ENCODE measurements around the gene QSOX2.

DNA sequence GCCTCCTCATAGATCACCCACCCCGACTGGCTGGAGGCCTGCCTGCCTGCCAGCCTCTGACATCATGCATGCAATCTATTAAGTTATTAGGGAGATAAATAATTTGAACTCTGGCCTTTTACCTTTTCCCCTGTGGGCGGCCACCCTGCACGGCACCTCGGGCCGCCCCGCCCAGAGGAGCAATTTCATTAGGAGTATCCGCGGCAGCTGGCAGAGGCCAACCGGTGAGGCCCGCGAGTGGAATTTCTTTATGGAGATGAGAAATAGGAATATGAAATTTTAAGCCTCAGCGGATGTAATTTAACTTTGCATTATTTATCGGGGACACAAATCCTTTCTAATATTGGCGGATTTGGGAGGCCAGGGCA lies 63.2 kb downstream of the QSOX2 start:
- TF ChIP-seq, protein P1, sequence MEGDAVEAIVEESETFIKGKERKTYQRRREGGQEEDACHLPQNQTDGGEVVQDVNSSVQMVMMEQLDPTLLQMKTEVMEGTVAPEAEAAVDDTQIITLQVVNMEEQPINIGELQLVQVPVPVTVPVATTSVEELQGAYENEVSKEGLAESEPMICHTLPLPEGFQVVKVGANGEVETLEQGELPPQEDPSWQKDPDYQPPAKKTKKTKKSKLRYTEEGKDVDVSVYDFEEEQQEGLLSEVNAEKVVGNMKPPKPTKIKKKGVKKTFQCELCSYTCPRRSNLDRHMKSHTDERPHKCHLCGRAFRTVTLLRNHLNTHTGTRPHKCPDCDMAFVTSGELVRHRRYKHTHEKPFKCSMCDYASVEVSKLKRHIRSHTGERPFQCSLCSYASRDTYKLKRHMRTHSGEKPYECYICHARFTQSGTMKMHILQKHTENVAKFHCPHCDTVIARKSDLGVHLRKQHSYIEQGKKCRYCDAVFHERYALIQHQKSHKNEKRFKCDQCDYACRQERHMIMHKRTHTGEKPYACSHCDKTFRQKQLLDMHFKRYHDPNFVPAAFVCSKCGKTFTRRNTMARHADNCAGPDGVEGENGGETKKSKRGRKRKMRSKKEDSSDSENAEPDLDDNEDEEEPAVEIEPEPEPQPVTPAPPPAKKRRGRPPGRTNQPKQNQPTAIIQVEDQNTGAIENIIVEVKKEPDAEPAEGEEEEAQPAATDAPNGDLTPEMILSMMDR (conservative IDR thresholded peaks at IDR 0.05; ENCODE audit: low read depth in 2 of 2) = no peak
- TF ChIP-seq CREB1 (CRISPR knock-in tag; IDR thresholded peaks at IDR 0.05; ENCODE audit: low read depth) = no peak
- TF ChIP-seq, protein P2, sequence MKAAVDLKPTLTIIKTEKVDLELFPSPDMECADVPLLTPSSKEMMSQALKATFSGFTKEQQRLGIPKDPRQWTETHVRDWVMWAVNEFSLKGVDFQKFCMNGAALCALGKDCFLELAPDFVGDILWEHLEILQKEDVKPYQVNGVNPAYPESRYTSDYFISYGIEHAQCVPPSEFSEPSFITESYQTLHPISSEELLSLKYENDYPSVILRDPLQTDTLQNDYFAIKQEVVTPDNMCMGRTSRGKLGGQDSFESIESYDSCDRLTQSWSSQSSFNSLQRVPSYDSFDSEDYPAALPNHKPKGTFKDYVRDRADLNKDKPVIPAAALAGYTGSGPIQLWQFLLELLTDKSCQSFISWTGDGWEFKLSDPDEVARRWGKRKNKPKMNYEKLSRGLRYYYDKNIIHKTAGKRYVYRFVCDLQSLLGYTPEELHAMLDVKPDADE (IDR thresholded peaks at IDR 0.05) = no peak
